Measurements from ENCODE around the gene NMNAT2. TPM values are rescaled to one million over a fixed set of nuclear protein-coding genes. Genes with fewer than 3 reads are reported as not detected.

Gene NMNAT2
- 8.8 to 10.5 TPM (median 8.9 TPM) in 3 replicates for total RNA-seq (2021)
- percentile 46 among the genes with signal in this experiment for Bru-seq, nascent RNA
- long read RNA-seq, experiment 1, full-length matches to known transcripts, result 22 of 38 reads
- long read RNA-seq, experiment 1, partial matches to known transcripts, result 2 of 38 reads
- long read RNA-seq, experiment 1, other reads (novel, unspliced or antisense), result 14 of 38 reads
- long read RNA-seq, experiment 2, full-length matches to known transcripts, result 5 of 15 reads
- long read RNA-seq, experiment 2, partial matches to known transcripts, result 1 of 15 reads
- long read RNA-seq, experiment 2, other reads (novel, unspliced or antisense), result 9 of 15 reads
- long read RNA-seq, experiment 3, partial matches to known transcripts, result 0 of 2 reads
- long read RNA-seq, experiment 3, other reads (novel, unspliced or antisense), result 2 of 2 reads

GRCh38 chr1:183417772-183418491 lies at the start of gene NMNAT2:
Gene NMNAT2 (minus strand): TSS chr1:183418380. CDS start chr1:183418267, 113 bp downstream.
- Mint-ChIP-seq H3K27ac (peak within 1 kb of the TSS; percentile 22; the same call in 1 of the 2 replicates), H3K36me3 (no peaks in the 10 kb centered on the region), H3K27me3 (ENCODE audit: low read depth) (peaks cover 47% of the 10 kb centered on the region), H3K4me3 (peak within 1 kb of the TSS; percentile 86), H3K9me3 (no peaks in the 10 kb centered on the region), H3K4me1 (peaks cover 38% of the 10 kb centered on the region)
- POLR2A ChIA-PET, result interaction anchor here (1.0 to 1.2 kb wide), 2 partner anchors 14 to 53 kb away, joined by 3 to 4 read pairs; no protein-coding TSS in a partner anchor
- ATAC-seq (peak; percentile 84), DNase-seq (ENCODE audit: low spot score) (peak; percentile 65)
- TF ChIP-seq SP1 (CRISPR knock-in tag; conservative IDR thresholded peaks at IDR 0.05), result 0 out of 2 replicates have a peak, but pooled peaks have one; percentile 20
- no peak for TF ChIP-seq CTCF (IDR thresholded peaks at IDR 0.05)
- TF ChIP-seq MAX (CRISPR knock-in tag; IDR thresholded peaks at IDR 0.05), result peak; percentile 69; the same call in 1 of the 2 replicates
- TF ChIP-seq ZNF219 (CRISPR knock-in tag; IDR thresholded peaks at IDR 0.05; ENCODE audit: borderline replicate concordance), result no peak
- no peak for TF ChIP-seq FOXJ3 (CRISPR knock-in tag; IDR thresholded peaks at IDR 0.05; ENCODE audit: borderline replicate concordance)
- TF ChIP-seq ZNF281 (CRISPR knock-in tag; IDR thresholded peaks at IDR 0.05), result peak; percentile 66; the same call in 1 of the 2 replicates
- peak; percentile 68; the same call in 1 of the 2 replicates for TF ChIP-seq ZNF263 (CRISPR knock-in tag; IDR thresholded peaks at IDR 0.05; ENCODE audit: low read depth)
- no peak for TF ChIP-seq JUN (CRISPR knock-in tag; IDR thresholded peaks at IDR 0.05)
- no peak for TF ChIP-seq HMGXB4 (CRISPR knock-in tag; IDR thresholded peaks at IDR 0.05)
- peak; percentile 60; the same call in 1 of the 2 replicates for TF ChIP-seq FOXP1 (CRISPR knock-in tag; IDR thresholded peaks at IDR 0.05; ENCODE audit: borderline replicate concordance)
- peak; percentile 52; the same call in 1 of the 2 replicates for TF ChIP-seq CREB1 (CRISPR knock-in tag; IDR thresholded peaks at IDR 0.05)
- TF ChIP-seq ZNF121 (CRISPR knock-in tag; IDR thresholded peaks at IDR 0.05), result peak; percentile 97
- CTCF ChIA-PET, result interaction anchor here (0.8 to 1.4 kb wide), 4 partner anchors 89 to 205 kb away, joined by 3 to 5 read pairs (median 4); no protein-coding TSS in a partner anchor

GRCh38 chr1:183467687-183468086 lies 49.5 kb upstream of the NMNAT2 start:
- Mint-ChIP-seq H3K36me3 (no peaks in the 10 kb centered on the region), H3K4me3 (no peak overlapping the region), H3K27ac (no peak overlapping the region), H3K4me1 (peaks cover 26% of the 10 kb centered on the region), H3K27me3 (ENCODE audit: low read depth) (no peaks in the 10 kb centered on the region), H3K9me3 (no peaks in the 10 kb centered on the region)
- ATAC-seq (no peak), DNase-seq (ENCODE audit: low spot score) (no peak)
- POLR2A ChIA-PET, result no interaction called here
- CTCF ChIA-PET, result interaction anchor here (1.4 to 1.8 kb wide), 2 partner anchors 186 to 505 kb away, joined by 3 to 4 read pairs; no protein-coding TSS in a partner anchor
- TF ChIP-seq USF1 (CRISPR knock-in tag; IDR thresholded peaks at IDR 0.05) (no peak), HMGXB4 (CRISPR knock-in tag; IDR thresholded peaks at IDR 0.05) (no peak), ZNF232 (CRISPR knock-in tag; IDR thresholded peaks at IDR 0.05) (no peak), FOXK1 (CRISPR knock-in tag; IDR thresholded peaks at IDR 0.05) (no peak), ZNF423 (CRISPR knock-in tag; IDR thresholded peaks at IDR 0.05) (no peak), ZBTB21 (CRISPR knock-in tag; IDR thresholded peaks at IDR 0.05; ENCODE audit: borderline replicate concordance) (no peak), ATF2 (CRISPR knock-in tag; IDR thresholded peaks at IDR 0.05; ENCODE audit: borderline replicate concordance, low read depth) (no peak), FOXP1 (CRISPR knock-in tag; IDR thresholded peaks at IDR 0.05; ENCODE audit: borderline replicate concordance) (no peak), RORB (CRISPR knock-in tag; IDR thresholded peaks at IDR 0.05) (no peak), IRF1 (CRISPR knock-in tag; IDR thresholded peaks at IDR 0.05) (no peak)
